ENCODE measurements around the gene TMEM220.

The TMEM220 gene

GRCh38 chr17:10737736-10738135 is 7.9 kb upstream of the TMEM220 start:
- TF ChIP-seq MAX (IDR thresholded peaks at IDR 0.05) (no peak), EP300 (IDR thresholded peaks at IDR 0.05; ENCODE audit: borderline replicate concordance) (no peak), TAF1 (IDR thresholded peaks at IDR 0.05; ENCODE audit: low read depth) (no peak), CEBPB (IDR thresholded peaks at IDR 0.05) (no peak), RAD21 (IDR thresholded peaks at IDR 0.05; ENCODE audit: low read depth) (no peak), CREB1 (IDR thresholded peaks at IDR 0.05; ENCODE audit: low read depth) (no peak), USF1 (IDR thresholded peaks at IDR 0.05) (no peak), YY1 (IDR thresholded peaks at IDR 0.05; ENCODE audit: low read depth) (no peak), FOXM1 (IDR thresholded peaks at IDR 0.05; ENCODE audit: borderline replicate concordance, low read depth) (no peak), EGR1 (IDR thresholded peaks at IDR 0.05) (no peak), ZBTB7A (IDR thresholded peaks at IDR 0.05; ENCODE audit: low read depth) (no peak), TEAD4 (IDR thresholded peaks at IDR 0.05) (no peak), TCF12 (IDR thresholded peaks at IDR 0.05; ENCODE audit: low read depth) (no peak), REST (IDR thresholded peaks at IDR 0.05; ENCODE audit: low read depth) (no peak), NFIC (IDR thresholded peaks at IDR 0.05) (no peak)

DNA sequence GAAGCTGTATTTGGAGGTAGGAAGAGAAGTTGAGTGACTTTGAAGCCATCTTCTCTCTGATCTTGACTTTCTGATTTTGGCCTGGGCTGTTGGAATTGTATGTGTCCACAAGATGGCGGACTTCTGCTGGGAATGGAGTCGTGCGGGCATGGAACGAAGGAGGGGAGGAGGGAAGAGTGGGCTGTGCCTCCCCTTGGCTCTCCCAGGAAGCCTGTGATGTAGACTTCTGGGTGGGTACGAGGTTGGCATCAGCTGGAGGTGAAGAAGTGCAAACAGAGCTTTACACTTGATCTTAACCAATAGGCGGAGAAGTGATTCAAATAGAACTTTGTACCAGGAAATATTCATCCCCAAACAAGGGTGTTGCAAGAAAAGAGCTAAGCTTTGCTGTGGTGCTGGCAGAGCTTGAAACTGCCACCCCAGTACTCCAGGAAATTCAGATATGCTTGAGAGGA is 7.4 kb upstream of the TMEM220 start:
- TF ChIP-seq USF1 (IDR thresholded peaks at IDR 0.05) = no peak
- no peak for TF ChIP-seq TCF12 (IDR thresholded peaks at IDR 0.05; ENCODE audit: low read depth)
- peak; percentile 77 for TF ChIP-seq RAD21 (IDR thresholded peaks at IDR 0.05; ENCODE audit: low read depth)
- 0 out of 2 replicates have a peak, but pooled peaks have one; percentile 35 for TF ChIP-seq YY1 (IDR thresholded peaks at IDR 0.05; ENCODE audit: low read depth)
- no peak for TF ChIP-seq NFIC (IDR thresholded peaks at IDR 0.05)
- TF ChIP-seq ZBTB7A (IDR thresholded peaks at IDR 0.05; ENCODE audit: low read depth) = no peak
- TF ChIP-seq REST (IDR thresholded peaks at IDR 0.05; ENCODE audit: low read depth) = no peak
- no peak for TF ChIP-seq CREB1 (IDR thresholded peaks at IDR 0.05; ENCODE audit: low read depth)
- no peak for TF ChIP-seq TAF1 (IDR thresholded peaks at IDR 0.05; ENCODE audit: low read depth)
- TF ChIP-seq FOXM1 (IDR thresholded peaks at IDR 0.05; ENCODE audit: borderline replicate concordance, low read depth) = no peak
- no peak for TF ChIP-seq EGR1 (IDR thresholded peaks at IDR 0.05)
- no peak for TF ChIP-seq TEAD4 (IDR thresholded peaks at IDR 0.05)
- TF ChIP-seq CEBPB (IDR thresholded peaks at IDR 0.05) = no peak
- no peak for TF ChIP-seq MAX (IDR thresholded peaks at IDR 0.05)

DNA sequence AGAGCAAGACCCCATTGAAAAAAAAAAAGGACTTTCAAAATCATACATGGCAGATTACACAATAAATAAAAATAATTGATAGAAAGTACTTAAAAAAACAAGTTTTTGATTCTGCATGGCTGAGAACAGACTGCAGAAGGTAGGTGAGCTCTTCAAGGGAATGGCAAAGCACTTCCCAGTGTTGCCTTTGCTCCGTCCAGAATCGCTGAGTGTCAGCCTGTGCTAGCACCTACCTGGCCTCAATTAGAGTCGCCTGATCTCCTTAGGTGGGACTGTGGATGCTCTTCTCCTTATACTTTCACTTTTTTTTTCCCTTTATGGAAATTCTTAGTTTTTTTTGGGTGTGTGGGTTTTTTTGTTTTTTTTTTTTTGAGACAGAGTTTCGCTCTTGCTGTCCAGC is 6.0 kb upstream of the TMEM220 start:
- TF ChIP-seq YY1 (IDR thresholded peaks at IDR 0.05; ENCODE audit: low read depth) (no peak), NFIC (IDR thresholded peaks at IDR 0.05) (no peak), FOXM1 (IDR thresholded peaks at IDR 0.05; ENCODE audit: borderline replicate concordance, low read depth) (no peak), TEAD4 (IDR thresholded peaks at IDR 0.05) (no peak), MAX (IDR thresholded peaks at IDR 0.05) (no peak), TCF12 (IDR thresholded peaks at IDR 0.05; ENCODE audit: low read depth) (no peak), REST (IDR thresholded peaks at IDR 0.05; ENCODE audit: low read depth) (no peak), EGR1 (IDR thresholded peaks at IDR 0.05) (no peak), CREB1 (IDR thresholded peaks at IDR 0.05; ENCODE audit: low read depth) (no peak), RAD21 (IDR thresholded peaks at IDR 0.05; ENCODE audit: low read depth) (no peak), USF1 (IDR thresholded peaks at IDR 0.05) (no peak), CEBPB (IDR thresholded peaks at IDR 0.05) (no peak), ZBTB7A (IDR thresholded peaks at IDR 0.05; ENCODE audit: low read depth) (no peak), TAF1 (IDR thresholded peaks at IDR 0.05; ENCODE audit: low read depth) (no peak), EP300 (IDR thresholded peaks at IDR 0.05; ENCODE audit: borderline replicate concordance) (no peak)
